GM12878 (cell line): ENCODE data around the gene TBXA2R.

Source experiments
- ASH2L ChIP-seq: fragments of 300-600, 200-600 bp; sonication (generic); IDR thresholded peaks from 2 replicates; pipeline ENCODE4 v1.6.1; 2017; ENCODE audit warnings: low read depth, mild to moderate bottlenecking, borderline replicate concordance
- CBX5 ChIP-seq: sonication (generic); IDR thresholded peaks from 2 replicates; pipeline ENCODE4 v1.6.1; 2016; ENCODE audit warnings: low read depth, moderate library complexity, mild to moderate bottlenecking, inconsistent platforms
- CHD2 ChIP-seq: IDR thresholded peaks from 2 replicates; pipeline ENCODE4 v1.6.1; 2011; ENCODE audit warnings: low read depth, low read length, improper control_type of control experiment, borderline replicate concordance
- CHD4 ChIP-seq: fragments of 200-600 bp; sonication (generic); IDR thresholded peaks from 2 replicates; pipeline ENCODE4 v1.6.1; 2016; ENCODE audit warnings: mild to moderate bottlenecking
- CREM ChIP-seq: IDR thresholded peaks from 2 replicates; pipeline ENCODE4 v1.6.1; 2014; ENCODE audit warnings: antibody characterized with exemption, low read depth
- CTCF ChIP-seq, 3 experiments: IDR thresholded peaks in 2 of 3; conservative IDR thresholded peaks in 1 of 3; 2 replicates each; pipeline ENCODE4 v1.5.1; 2011; ENCODE audit warnings: low read depth in 3 of 3, low read length in 3 of 3, mild to moderate bottlenecking in 3 of 3, control low read depth in 2 of 3, moderate library complexity in 2 of 3, inconsistent platforms in 1 of 3, mixed read lengths in 1 of 3; ENCODE audit not compliant: control insufficient read depth in 2 of 3, insufficient read depth in 1 of 3; ENCODE audit errors: extremely low read depth in 1 of 3
- EZH2 ChIP-seq: IDR thresholded peaks from 2 replicates; pipeline ENCODE4 v1.6.1; 2012; ENCODE audit warnings: low read depth, mild to moderate bottlenecking, control low read depth, inconsistent platforms, low read length, borderline replicate concordance; ENCODE audit not compliant: control insufficient read depth
- MYB ChIP-seq: fragments of 150-350 bp; IDR thresholded peaks from 2 replicates; pipeline ENCODE4 v1.6.1; 2014; ENCODE audit warnings: mild to moderate bottlenecking, low read depth, low read length, borderline replicate concordance
- MYC ChIP-seq: IDR thresholded peaks from 2 replicates; pipeline ENCODE4 v1.6.1; 2011; ENCODE audit warnings: mild to moderate bottlenecking, low read length, moderate library complexity, inconsistent platforms; ENCODE audit not compliant: insufficient read depth, insufficient replicate concordance, insufficient read length, severe bottlenecking
- POLR2A ChIP-seq: IDR thresholded peaks from 2 replicates; pipeline ENCODE4 v1.6.1; 2011; ENCODE audit warnings: low read depth, mild to moderate bottlenecking, low read length
- SIN3A ChIP-seq: IDR thresholded peaks from 2 replicates; pipeline ENCODE4 v1.6.1; 2012; ENCODE audit warnings: low read depth, low read length, improper control_type of control experiment
- TF ChIP-seq, protein P1 (sequence below): fragments of 450-650 bp; IDR thresholded peaks from 2 replicates; pipeline ENCODE4 v1.6.1; 2016; ENCODE audit warnings: mild to moderate bottlenecking

GRCh38 chr19:3545669-3546034 lies 61.0 kb downstream of the TBXA2R start:
- no peak for TF ChIP-seq SIN3A
- no peak for TF ChIP-seq CTCF (IDR thresholded peaks at IDR 0.05 in 2 of 3, conservative IDR thresholded peaks at IDR 0.05 in 1 of 3; ENCODE audit: control insufficient read depth in 2 of 3, extremely low read depth in 1 of 3, insufficient read depth in 1 of 3, low read depth in 3 of 3, low read length in 3 of 3)
- TF ChIP-seq, protein P1, sequence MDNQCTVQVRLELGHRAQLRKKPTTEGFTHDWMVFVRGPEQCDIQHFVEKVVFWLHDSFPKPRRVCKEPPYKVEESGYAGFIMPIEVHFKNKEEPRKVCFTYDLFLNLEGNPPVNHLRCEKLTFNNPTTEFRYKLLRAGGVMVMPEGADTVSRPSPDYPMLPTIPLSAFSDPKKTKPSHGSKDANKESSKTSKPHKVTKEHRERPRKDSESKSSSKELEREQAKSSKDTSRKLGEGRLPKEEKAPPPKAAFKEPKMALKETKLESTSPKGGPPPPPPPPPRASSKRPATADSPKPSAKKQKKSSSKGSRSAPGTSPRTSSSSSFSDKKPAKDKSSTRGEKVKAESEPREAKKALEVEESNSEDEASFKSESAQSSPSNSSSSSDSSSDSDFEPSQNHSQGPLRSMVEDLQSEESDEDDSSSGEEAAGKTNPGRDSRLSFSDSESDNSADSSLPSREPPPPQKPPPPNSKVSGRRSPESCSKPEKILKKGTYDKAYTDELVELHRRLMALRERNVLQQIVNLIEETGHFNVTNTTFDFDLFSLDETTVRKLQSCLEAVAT = no peak
- no peak for TF ChIP-seq ASH2L
- TF ChIP-seq CHD4 = no peak
- TF ChIP-seq CHD2 = no peak
- TF ChIP-seq MYC = no peak
- no peak for TF ChIP-seq CREM
- TF ChIP-seq EZH2 = no peak
- TF ChIP-seq MYB = no peak
- TF ChIP-seq CBX5 = no peak
- TF ChIP-seq POLR2A = no peak
